Omental fat pad (tissue), 4 donors: ENCODE data around the gene ADCY3. TPM values are rescaled to one million over a fixed set of nuclear protein-coding genes. Genes with fewer than 3 reads are reported as not detected.
"Not testable (repeated sequence)": the region's sequence is repeated elsewhere in the genome, so short reads cannot be mapped to it uniquely, and the experiment has no call there.

Source experiments
- ATAC-seq: fragments of 150-250 bp; one replicate; pipeline ENCODE4 v1.9.1; 2016; ENCODE audit warnings: mild to moderate bottlenecking, moderate library complexity; ENCODE audit not compliant: low FRiP score
- DNase-seq: peaks from one replicate; pipeline ENCODE4 v3.0.0-alpha.2; 2019; ENCODE audit warnings: low spot score
- CTCF ChIP-seq, 3 donors: fragments of 450-650 bp; IDR thresholded peaks; one replicate each; pipeline ENCODE4 v1.5.1; 2016 to 2017; ENCODE audit warnings: antibody characterized with exemption in 3 of 3, mild to moderate bottlenecking in 3 of 3, moderate library complexity in 2 of 3
- total RNA-seq, 4 donors: library from RNA; depleted of rRNA; stranded (reverse); fragments of >200 nt; gene quantifications; one replicate each; pipeline ENCODE4 v1.1.0, GENCODE V29; 2016

The ADCY3 gene
- total RNA-seq, 4 donors from 2014 or later: 74.5 to 116 (median 95.1) TPM

GRCh38 chr2:24839729-24840128 lies 80.3 kb downstream of the ADCY3 start:
- ATAC-seq (no peak), DNase-seq (no peak)
- TF ChIP-seq CTCF (IDR thresholded peaks at IDR 0.05): no peak

GRCh38 chr2:24838541-24838940 lies 81.5 kb downstream of the ADCY3 start:
- ATAC-seq: no peak
- no peak for DNase-seq
- TF ChIP-seq CTCF (IDR thresholded peaks at IDR 0.05): no peak

- ATAC-seq: no peak
- DNase-seq: no peak
- no peak for TF ChIP-seq CTCF (IDR thresholded peaks at IDR 0.05)
Observed at GRCh38 chr2:24837996-24838513, 82.0 kb downstream of the ADCY3 start.

GRCh38 chr2:24836706-24837105 lies 83.3 kb downstream of the ADCY3 start:
- DNase-seq (no peak), ATAC-seq (no peak)
- no peak for TF ChIP-seq CTCF (IDR thresholded peaks at IDR 0.05)

GRCh38 chr2:24836206-24836605 lies 83.8 kb downstream of the ADCY3 start:
- TF ChIP-seq CTCF (IDR thresholded peaks at IDR 0.05): no peak
- ATAC-seq: no peak
- no peak for DNase-seq

GRCh38 chr2:24835411-24835810 lies 84.6 kb downstream of the ADCY3 start:
- not testable (repeated sequence) for ATAC-seq, DNase-seq

GRCh38 chr2:24834733-24835395 lies 85.2 kb downstream of the ADCY3 start:
- DNase-seq (no peak), ATAC-seq (no peak)
- no peak for TF ChIP-seq CTCF (IDR thresholded peaks at IDR 0.05)
